GM18520 (cell line): ENCODE data around the gene PLPPR1.
"Not testable (repeated sequence)": the region's sequence is repeated elsewhere in the genome, so short reads cannot be mapped to it uniquely, and the experiment has no call there.

ENCODE experiments used
- ATAC-seq: cut with Tn5 transposase; IDR thresholded peaks from one replicate; pipeline ENCODE4 v1.9.1; 2021; ENCODE audit not compliant: unreplicated experiment

PLPPR1 gene

DNA sequence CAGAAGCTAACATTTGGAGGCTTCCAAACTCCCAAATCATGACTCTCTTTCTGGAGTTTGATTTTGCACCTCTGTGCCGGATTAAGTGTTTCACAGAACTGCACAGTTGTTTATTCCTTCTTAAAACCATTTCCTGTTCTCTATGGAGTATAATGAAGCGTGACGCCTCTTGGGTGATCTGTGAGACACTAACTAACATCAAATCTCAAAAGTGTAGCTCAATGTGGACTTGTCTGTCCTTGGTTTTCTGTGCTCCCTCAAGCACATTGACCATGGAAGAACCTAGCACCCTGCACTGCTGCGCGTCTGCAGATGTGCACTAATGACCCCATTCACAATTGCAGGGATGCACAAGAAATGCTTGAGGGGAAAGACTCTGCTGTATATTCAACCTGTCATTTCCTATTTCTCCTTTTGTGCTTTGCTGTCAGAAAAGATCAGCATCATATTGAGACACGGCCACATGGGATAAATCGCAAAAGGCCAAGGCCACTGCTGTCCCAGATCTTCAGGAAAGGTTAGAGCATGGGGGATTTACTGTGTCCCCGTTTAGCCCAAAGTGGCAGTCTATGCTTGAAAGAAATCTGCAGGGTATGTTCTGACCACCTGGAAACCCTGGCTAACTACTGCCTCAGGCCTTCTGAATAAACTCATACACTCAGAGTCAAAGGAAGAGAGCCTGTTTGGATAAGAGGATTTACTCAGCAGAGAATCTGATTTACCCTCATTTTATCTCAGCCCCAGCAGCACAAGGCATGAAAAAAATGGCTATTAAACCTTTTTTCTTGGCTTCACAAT is 246.6 kb downstream of the PLPPR1 start:
- no peak for ATAC-seq

- no peak for ATAC-seq
Observed at GRCh38 chr9:101275769-101276250, 247.3 kb downstream of the PLPPR1 start.

- not testable (repeated sequence) for ATAC-seq
Observed at GRCh38 chr9:101291043-101291442, 262.5 kb downstream of the PLPPR1 start.

- ATAC-seq, result no peak
Observed at GRCh38 chr9:101299901-101300300, 271.4 kb downstream of the PLPPR1 start.

GRCh38 chr9:101307051-101307450 is 278.5 kb downstream of the PLPPR1 start:
- ATAC-seq, result no peak

DNA sequence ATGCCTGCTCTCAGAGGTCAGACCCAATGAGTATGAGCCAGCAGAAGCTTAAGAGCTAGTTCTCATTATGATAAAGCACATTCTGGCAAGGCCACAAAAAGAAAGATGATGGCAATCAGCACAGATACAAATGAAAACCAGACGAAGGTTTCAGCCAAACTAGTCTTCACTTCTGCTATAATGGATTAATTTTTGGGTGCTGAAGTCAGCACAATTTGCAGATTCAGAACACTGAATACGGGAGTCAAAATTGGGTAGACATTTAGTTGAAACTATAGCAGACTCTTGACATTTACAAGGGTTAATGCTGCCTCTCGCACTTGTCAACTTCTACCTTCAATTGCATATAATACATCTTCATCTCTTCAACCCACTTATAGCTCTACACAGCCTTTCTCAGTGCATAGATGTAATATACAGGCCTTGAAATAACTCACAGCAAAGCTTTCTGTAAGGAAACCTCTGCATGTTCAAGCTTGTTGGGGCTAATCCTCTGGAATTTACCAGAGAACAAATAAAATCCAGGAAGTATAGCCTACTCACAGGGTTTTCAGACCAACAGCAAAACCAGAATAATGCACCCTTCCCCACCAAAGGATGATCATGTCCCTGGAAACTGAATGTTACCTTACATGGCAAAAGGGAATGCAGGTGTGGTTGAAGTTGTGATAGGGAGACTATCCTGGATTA is 279.1 kb downstream of the PLPPR1 start:
- no peak for ATAC-seq

DNA sequence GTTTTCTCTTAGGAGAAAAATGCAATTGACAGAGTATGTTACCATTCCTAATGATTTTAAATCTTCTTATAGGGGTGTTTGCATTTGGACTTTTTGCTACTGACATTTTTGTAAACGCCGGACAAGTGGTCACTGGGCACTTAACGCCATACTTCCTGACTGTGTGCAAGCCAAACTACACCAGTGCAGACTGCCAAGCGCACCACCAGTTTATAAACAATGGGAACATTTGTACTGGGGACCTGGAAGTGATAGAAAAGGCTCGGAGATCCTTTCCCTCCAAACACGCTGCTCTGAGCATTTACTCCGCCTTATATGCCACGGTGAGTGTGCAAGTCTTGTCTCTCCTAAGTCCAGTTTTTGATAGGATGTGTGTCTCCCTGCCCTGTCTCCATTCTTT is 280.6 kb downstream of the PLPPR1 start:
- ATAC-seq, result no peak

- ATAC-seq, result no peak
Observed at GRCh38 chr9:101311191-101311590, 282.7 kb downstream of the PLPPR1 start.

- ATAC-seq, result peak; percentile 83
Observed at GRCh38 chr9:101311758-101312420, 283.4 kb downstream of the PLPPR1 start.

DNA sequence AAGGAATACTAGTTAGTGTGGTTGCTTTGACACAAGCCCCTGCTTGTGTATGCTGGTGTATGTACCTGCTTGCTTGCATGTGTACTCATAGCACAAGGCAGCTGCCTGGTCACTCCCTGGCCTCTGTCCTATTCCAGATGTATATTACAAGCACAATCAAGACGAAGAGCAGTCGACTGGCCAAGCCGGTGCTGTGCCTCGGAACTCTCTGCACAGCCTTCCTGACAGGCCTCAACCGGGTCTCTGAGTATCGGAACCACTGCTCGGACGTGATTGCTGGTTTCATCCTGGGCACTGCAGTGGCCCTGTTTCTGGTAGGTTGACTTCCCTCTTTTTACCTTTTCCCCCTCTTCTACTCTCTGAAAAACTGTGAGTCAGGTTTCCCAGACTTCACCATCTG is 284.1 kb downstream of the PLPPR1 start:
- no peak for ATAC-seq

- ATAC-seq, result no peak
Observed at GRCh38 chr9:101315112-101315450, 286.6 kb downstream of the PLPPR1 start.

DNA sequence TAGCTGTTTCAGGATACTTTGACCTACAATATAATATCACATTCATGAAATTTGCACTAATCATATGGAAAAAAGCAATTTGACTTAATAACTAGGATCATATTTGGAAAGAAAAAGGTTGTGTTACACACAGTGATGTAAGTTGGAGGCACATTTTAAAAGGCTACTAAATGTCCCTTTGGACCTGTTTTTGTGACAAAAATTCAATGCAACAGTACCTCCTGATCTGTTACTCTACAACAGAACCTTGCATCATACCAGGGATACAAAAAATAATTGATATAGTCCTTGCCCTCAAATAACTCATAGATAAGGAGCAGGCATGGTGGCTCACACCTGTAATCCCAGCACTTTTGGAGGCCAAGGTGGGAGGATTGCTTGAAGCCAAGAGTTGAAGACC is 289.2 kb downstream of the PLPPR1 start:
- no peak for ATAC-seq

DNA sequence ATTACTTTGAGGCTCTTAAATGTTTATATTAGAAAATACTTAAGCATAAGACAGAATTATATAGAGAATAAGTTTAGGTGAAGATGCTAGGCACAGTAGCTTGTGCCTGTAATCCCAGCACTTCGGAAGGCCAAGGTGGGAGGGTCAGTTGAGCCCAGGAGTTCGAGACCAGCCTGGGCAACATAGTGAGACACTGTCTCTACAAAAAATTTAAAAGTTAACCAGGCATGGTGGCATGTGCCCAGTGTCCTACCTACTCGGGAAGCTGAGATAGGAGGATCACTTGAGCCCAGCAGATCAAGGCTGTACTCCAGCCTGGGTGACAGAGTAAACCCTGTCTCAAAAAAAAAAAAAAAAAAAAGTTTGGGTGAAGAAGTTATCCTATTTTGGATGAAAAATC is 294.6 kb downstream of the PLPPR1 start:
- ATAC-seq, result no peak

DNA sequence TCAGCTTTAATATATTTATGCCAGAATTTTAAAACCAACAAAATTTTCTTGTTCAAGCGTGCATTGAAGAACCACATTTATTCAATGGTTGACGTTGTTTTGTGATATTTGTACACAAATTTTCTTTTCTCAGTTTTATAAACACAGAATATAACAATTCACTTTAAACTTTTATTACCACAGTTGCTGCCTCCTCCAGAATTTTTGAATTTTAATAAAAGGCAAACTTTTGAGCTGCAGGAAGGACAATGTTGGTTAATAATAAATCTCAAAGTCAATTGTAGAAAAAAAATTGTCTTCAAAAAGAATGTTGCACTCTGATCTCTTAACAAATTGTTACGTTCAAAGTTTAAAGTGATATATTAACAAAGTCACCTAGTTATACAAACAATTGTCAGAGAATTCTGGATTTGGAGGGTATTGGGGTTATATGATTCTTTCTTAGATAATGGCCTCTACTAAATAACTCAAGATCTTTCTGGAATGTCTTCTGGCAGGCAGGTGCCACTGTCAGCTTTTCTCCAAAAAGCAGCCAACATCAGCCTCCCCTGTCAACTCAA is 295.8 kb downstream of the PLPPR1 start:
- no peak for ATAC-seq

DNA sequence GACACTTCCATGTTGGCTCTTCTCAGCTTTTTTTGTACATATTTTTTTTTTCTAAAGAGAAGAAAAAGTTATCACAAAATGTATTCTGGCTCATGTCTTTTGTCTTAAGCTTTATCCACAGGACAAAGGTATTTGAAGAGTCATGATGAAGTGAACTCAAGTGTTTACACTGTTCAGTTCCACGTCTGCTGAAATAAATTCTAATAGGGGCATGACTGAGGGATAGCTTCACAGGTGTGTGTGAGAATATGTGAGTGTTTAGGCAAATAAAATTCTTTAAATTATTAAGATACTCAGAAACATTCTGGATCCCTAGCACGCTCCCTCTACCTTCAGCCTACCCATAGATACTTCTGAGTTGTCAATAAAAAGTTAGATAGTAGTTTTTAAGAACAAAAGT is 296.5 kb downstream of the PLPPR1 start:
- ATAC-seq, result no peak

- ATAC-seq, result no peak
Observed at GRCh38 chr9:101326035-101326434, 297.5 kb downstream of the PLPPR1 start.

DNA sequence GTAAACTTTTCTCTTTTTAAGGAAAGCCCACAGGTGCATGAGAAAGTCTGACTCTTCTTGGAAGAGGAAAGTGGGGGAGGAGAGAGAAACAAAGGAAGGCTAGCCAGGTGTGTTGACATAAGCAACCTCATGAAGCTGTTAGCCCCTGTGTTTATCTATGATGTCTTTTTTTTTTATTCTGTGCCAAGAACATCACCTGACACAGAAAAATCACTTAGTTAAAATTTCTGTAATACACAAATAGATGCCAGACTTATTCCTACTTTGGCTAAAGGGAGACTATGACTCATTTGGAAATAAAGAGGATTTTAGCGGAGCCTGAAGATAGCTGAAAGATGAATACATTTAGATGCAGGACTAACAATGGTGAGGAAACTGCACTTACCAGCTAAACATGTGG is 298.0 kb downstream of the PLPPR1 start:
- ATAC-seq, result no peak

DNA sequence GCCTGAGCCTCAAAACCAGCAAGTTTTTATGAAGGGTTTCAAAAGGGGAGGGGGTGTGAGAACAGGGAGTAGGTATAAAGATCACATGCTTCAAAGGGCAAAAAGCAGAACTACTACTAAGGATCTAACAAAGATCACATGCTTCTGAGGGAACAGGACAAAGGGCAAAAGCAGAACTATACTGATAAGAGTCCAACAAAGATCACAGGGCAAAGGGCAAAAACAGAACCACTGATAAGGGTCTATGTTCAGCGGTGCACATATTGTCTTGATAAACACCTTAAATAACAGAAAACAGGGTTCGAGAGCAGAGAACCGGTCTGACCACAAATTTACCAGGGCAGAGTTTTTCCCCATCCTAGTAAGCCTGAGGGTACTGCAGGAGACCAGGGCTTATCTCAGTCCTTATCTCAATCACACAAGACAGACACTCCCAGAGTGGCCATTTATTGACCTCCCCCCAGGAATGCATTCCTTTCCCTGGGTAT is 298.9 kb downstream of the PLPPR1 start:
- ATAC-seq, result not testable (repeated sequence)

GRCh38 chr9:101332362-101332761 is 303.8 kb downstream of the PLPPR1 start:
- no peak for ATAC-seq

DNA sequence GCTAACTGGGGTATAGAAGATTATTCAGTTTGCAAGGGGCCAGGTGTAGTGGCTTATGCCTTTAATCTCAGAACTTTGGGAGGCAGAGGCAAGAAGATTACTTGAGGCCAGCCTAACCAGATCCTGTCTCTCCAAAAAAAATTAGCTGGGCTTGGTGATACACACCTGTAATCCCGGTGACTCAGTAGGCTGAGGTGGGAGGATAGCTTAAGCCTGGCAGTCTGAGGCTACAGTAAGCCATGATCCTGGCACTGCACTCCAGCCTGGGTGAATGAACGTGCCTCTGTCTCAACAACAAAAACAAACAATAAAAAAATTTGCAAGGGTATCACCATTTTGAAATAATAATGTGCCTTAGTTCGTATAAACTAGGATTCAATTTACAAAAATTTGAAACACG is 305.0 kb downstream of the PLPPR1 start:
- no peak for ATAC-seq

DNA sequence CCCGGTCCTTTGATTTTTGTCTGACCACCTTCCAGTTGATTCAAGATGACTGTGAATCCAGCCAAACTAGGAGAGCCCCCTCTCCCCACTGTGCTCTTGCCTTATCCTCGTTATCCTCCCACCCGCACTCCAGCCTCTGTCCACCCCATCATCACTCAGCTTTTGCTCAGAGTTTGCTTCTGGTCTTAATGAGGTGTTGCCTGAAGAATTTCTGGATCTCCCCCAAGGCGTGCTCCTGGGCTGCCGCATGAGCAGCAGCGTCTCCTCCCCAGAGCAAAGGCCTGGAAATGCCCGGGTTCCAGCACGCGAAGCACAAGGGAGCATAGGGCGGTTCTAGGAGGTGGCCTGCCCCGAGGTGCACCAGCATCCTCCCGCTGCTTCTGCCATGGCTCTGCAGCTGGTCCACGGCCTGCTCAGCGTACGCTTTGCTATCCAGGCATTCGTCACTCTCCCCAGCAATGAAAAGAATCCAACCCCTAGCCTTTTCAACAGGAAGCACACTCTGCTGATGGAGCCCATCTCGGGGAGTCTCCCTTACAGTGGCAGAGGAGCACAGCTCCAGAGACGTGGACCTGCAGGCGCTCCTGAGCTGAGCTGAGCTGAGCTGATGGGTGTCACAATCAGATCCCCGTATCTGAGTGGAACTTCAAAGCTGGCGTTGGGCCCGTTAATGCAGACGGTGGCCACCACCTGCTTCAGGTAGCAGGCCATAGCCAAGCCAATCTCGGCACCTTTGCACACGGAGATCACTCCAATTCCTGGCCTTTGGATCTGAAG is 305.6 kb downstream of the PLPPR1 start:
- no peak for ATAC-seq
